Neural progenitor cell (in vitro differentiated cells): Measurements from ENCODE around the gene LTBP1. TPM values are rescaled to one million over a fixed set of nuclear protein-coding genes. Genes with fewer than 3 reads are reported as not detected.

ENCODE experiments used
- DNase-seq: peaks from one replicate; pipeline ENCODE4 v3.0.0-alpha.2; 2016; ENCODE audit warnings: low spot score
- H2AFZ ChIP-seq: fragments of 200-600 bp; sonication (generic); replicated peaks from 2 replicates; pipeline ENCODE4 v1.6.1; 2016; ENCODE audit warnings: antibody characterized with exemption
- H3F3A ChIP-seq: fragments of 200-600 bp; sonication (generic); 2 replicates; pipeline ENCODE4 v1.6.1; 2016; ENCODE audit warnings: antibody characterized with exemption, low read depth
- H3K27ac ChIP-seq: fragments of 200-600 bp; sonication (generic); 2 replicates; pipeline ENCODE4 v1.5.1; 2016; ENCODE audit warnings: mild to moderate bottlenecking
- H3K27me3 ChIP-seq: fragments of 200-600 bp; sonication (generic); 2 replicates; pipeline ENCODE4 v1.6.1; 2016; ENCODE audit warnings: mild to moderate bottlenecking, moderate library complexity
- H3K36me3 ChIP-seq: fragments of 200-600 bp; sonication (generic); 2 replicates; pipeline ENCODE4 v1.5.1; 2016
- H3K4me1 ChIP-seq: fragments of 200-600 bp; sonication (generic); 2 replicates; pipeline ENCODE4 v1.6.1; 2016; ENCODE audit warnings: mixed run types
- H3K4me2 ChIP-seq: fragments of 200-600 bp; sonication (generic); 2 replicates; pipeline ENCODE4 v1.6.1; 2016
- H3K4me3 ChIP-seq: fragments of 200-600 bp; sonication (generic); 2 replicates; pipeline ENCODE4 v1.5.1; 2016
- H3K79me2 ChIP-seq: fragments of 200-600 bp; sonication (generic); 2 replicates; pipeline ENCODE4 v1.6.1; 2016; ENCODE audit warnings: low read depth
- H3K9ac ChIP-seq: fragments of 200-600 bp; sonication (generic); 2 replicates; pipeline ENCODE4 v1.6.1; 2016
- H3K9me3 ChIP-seq: fragments of 200-600 bp; sonication (generic); 2 replicates; pipeline ENCODE4 v1.5.1; 2016; ENCODE audit warnings: low read depth
- H4K20me1 ChIP-seq: fragments of 200-600 bp; sonication (generic); 2 replicates; pipeline ENCODE4 v1.6.1; 2016; ENCODE audit warnings: low read depth
- H3K27ac Mint-ChIP-seq: 3 replicates; pipeline ENCODE4 v1.8.0; 2021; ENCODE audit warnings: mixed read lengths
- H3K27me3 Mint-ChIP-seq: 2 replicates; pipeline ENCODE4 v1.8.0; 2022; ENCODE audit warnings: low read depth, mild to moderate bottlenecking, inconsistent platforms, moderate library complexity, mixed read lengths; ENCODE audit not compliant: insufficient read depth
- H3K36me3 Mint-ChIP-seq: 3 replicates; pipeline ENCODE4 v1.8.0; 2021; ENCODE audit warnings: mixed read lengths
- H3K4me1 Mint-ChIP-seq: 3 replicates; pipeline ENCODE4 v1.8.0; 2021; ENCODE audit warnings: mixed read lengths
- H3K4me3 Mint-ChIP-seq: 3 replicates; pipeline ENCODE4 v1.8.0; 2021; ENCODE audit warnings: mild to moderate bottlenecking, moderate library complexity, mixed read lengths
- H3K9me3 Mint-ChIP-seq: 3 replicates; pipeline ENCODE4 v1.8.0; 2020; ENCODE audit warnings: mixed read lengths
- EZH2 ChIP-seq: fragments of 200-600 bp; sonication (generic); IDR thresholded peaks from 2 replicates; pipeline ENCODE4 v1.6.1; 2017; ENCODE audit warnings: antibody characterized with exemption, mild to moderate bottlenecking, moderate library complexity
- EZH2phosphoT487 ChIP-seq: fragments of 200-600 bp; sonication (generic); IDR thresholded peaks from 2 replicates; pipeline ENCODE4 v1.6.1; 2017; ENCODE audit warnings: antibody characterized with exemption
- total RNA-seq: library from RNA; depleted of rRNA; stranded (reverse); fragments of >200 nt; gene quantifications from 2 replicates; pipeline ENCODE4 v1.2.3, GENCODE V29; 2015; ENCODE audit warnings: low replicate concordance
- TF ChIP-seq, protein P1 (sequence below): fragments of 200-600 bp; sonication (generic); IDR thresholded peaks from 2 replicates; pipeline ENCODE4 v1.5.1; 2017; ENCODE audit warnings: antibody characterized with exemption, mild to moderate bottlenecking

LTBP1 gene
- total RNA-seq, 1 donor from 2014 or later = 50.5 TPM

DNA sequence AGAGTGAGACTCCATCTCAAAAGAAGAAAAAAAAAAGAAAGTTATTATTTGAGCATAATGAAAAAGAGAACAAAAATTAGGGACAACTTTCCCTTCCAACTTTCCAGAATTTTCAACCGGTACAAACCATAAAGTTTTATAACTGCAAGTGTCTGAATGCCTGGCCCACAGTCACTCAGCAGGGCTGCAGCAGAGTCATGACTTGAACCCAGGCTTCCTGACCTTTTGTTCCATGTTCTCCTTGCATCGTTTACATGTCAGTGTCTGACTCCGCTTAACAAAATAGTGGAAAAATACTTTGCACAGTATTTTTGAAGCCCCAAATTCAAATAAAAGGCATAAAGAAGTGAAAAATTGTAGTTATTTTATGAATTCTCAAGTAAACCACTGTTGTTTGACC lies 82.7 kb downstream of the LTBP1 start:
- Mint-ChIP-seq H3K27me3 (peaks cover 2% of the 10 kb centered on the region), H3K27ac (no peak overlapping the region), H3K36me3 (peaks cover 3% of the 10 kb centered on the region), H3K9me3 (peaks cover under 1% of the 10 kb centered on the region), H3K4me3 (no peak overlapping the region), H3K4me1 (peaks cover 22% of the 10 kb centered on the region)
- peaks cover 30% of the 10 kb centered on the region for H3K4me1 ChIP-seq
- H3K4me3 ChIP-seq = no peak overlapping the region
- H3K79me2 ChIP-seq = no peaks in the 10 kb centered on the region
- H2AFZ ChIP-seq = no peak overlapping the region
- DNase-seq = no peak
- H3K27ac ChIP-seq = peak overlapping the region; percentile 76
- H3K4me2 ChIP-seq = peak overlapping the region; percentile 13
- no peak overlapping the region for H3K9ac ChIP-seq
- H3K36me3 ChIP-seq = no peaks in the 10 kb centered on the region
- TF ChIP-seq EZH2phosphoT487 (no peak), EZH2 (no peak)
- TF ChIP-seq, protein P1, sequence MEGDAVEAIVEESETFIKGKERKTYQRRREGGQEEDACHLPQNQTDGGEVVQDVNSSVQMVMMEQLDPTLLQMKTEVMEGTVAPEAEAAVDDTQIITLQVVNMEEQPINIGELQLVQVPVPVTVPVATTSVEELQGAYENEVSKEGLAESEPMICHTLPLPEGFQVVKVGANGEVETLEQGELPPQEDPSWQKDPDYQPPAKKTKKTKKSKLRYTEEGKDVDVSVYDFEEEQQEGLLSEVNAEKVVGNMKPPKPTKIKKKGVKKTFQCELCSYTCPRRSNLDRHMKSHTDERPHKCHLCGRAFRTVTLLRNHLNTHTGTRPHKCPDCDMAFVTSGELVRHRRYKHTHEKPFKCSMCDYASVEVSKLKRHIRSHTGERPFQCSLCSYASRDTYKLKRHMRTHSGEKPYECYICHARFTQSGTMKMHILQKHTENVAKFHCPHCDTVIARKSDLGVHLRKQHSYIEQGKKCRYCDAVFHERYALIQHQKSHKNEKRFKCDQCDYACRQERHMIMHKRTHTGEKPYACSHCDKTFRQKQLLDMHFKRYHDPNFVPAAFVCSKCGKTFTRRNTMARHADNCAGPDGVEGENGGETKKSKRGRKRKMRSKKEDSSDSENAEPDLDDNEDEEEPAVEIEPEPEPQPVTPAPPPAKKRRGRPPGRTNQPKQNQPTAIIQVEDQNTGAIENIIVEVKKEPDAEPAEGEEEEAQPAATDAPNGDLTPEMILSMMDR = no peak
- H4K20me1 ChIP-seq = no peaks in the 10 kb centered on the region
- H3K27me3 ChIP-seq = no peaks in the 10 kb centered on the region
- H3K9me3 ChIP-seq = no peaks in the 10 kb centered on the region
- peaks cover 15% of the 10 kb centered on the region for H3F3A ChIP-seq

DNA sequence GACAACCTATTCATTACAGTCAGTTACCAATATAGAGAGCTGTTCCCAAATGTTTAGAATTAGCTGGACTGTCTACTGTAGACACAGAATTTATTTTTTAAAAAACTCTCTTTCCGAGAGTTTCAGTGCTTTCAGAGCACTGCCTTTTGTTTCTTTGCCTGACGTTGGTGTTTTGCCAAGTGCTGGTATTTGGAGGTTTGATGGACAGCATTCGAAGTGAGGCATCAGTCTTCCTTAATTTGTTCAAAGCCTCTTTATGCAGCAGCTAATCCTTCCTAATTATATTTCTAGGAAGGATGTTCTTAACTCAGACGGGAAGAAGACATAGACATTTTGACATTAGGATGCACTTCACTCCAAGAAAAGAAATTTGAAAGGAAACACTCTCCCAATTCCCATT lies 83.2 kb downstream of the LTBP1 start:
- Mint-ChIP-seq H3K27me3 (peaks cover 2% of the 10 kb centered on the region), H3K4me1 (peaks cover 23% of the 10 kb centered on the region), H3K9me3 (no peaks in the 10 kb centered on the region), H3K36me3 (peaks cover 2% of the 10 kb centered on the region), H3K4me3 (no peak overlapping the region), H3K27ac (no peak overlapping the region)
- DNase-seq = peak; percentile 40
- Histone ChIP-seq H3K27ac (peak overlapping the region; percentile 76), H3K9me3 (no peaks in the 10 kb centered on the region), H3K79me2 (no peaks in the 10 kb centered on the region), H3K4me3 (no peak overlapping the region), H3F3A (peaks cover 15% of the 10 kb centered on the region), H2AFZ (no peak overlapping the region), H3K4me1 (peaks cover 30% of the 10 kb centered on the region), H3K36me3 (no peaks in the 10 kb centered on the region), H3K4me2 (peak overlapping the region; percentile 13), H4K20me1 (no peaks in the 10 kb centered on the region), H3K27me3 (no peaks in the 10 kb centered on the region), H3K9ac (no peak overlapping the region)
- TF ChIP-seq, protein P1 = no peak
- TF ChIP-seq EZH2 (no peak), EZH2phosphoT487 (no peak)

DNA sequence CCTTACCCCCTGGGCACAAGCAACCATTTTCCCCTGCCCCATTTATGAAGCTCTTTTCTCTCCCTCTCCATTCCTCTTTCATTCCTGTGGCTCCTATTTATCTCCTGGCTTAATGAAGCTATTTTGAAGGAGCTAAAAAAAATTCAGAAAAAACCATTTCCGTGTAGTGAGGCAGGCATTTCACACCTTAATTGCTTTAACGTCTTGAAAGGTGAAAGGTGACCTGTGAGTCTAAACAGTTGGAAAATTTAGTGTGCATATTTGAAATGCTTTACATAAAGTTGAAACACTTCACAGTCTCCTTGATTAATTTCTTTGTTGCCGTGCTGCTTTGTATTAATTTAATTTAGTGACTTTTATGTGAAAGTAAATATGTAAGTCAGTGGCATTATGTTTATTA lies 83.6 kb downstream of the LTBP1 start:
- Histone ChIP-seq H3F3A (peaks cover 15% of the 10 kb centered on the region), H3K4me2 (peak overlapping the region; percentile 13), H3K4me3 (no peak overlapping the region), H4K20me1 (no peaks in the 10 kb centered on the region), H3K9ac (no peak overlapping the region), H3K27ac (peak overlapping the region; percentile 76), H3K4me1 (peaks cover 30% of the 10 kb centered on the region), H3K79me2 (no peaks in the 10 kb centered on the region), H2AFZ (no peak overlapping the region), H3K36me3 (no peaks in the 10 kb centered on the region), H3K27me3 (no peaks in the 10 kb centered on the region), H3K9me3 (no peaks in the 10 kb centered on the region)
- H3K36me3 Mint-ChIP-seq = peaks cover 2% of the 10 kb centered on the region
- H3K27me3 Mint-ChIP-seq = peaks cover 2% of the 10 kb centered on the region
- H3K27ac Mint-ChIP-seq = peak overlapping the region; percentile 13
- H3K4me3 Mint-ChIP-seq = no peak overlapping the region
- peaks cover 23% of the 10 kb centered on the region for H3K4me1 Mint-ChIP-seq
- TF ChIP-seq EZH2 (no peak), EZH2phosphoT487 (no peak)
- TF ChIP-seq, protein P1 = no peak
- no peaks in the 10 kb centered on the region for H3K9me3 Mint-ChIP-seq
- peak; percentile 36 for DNase-seq
